Articular chondrocyte of knee joint (primary cell): ENCODE data around the gene SACS. TPM values are rescaled to one million over a fixed set of nuclear protein-coding genes. Genes with fewer than 3 reads are reported as not detected.

Experiments used
- total RNA-seq: library from RNA; depleted of rRNA; stranded (reverse); fragments of >200 nt; gene quantifications from 2 replicates; pipeline ENCODE4 v1.2.3, GENCODE V29; 2012

The SACS gene, protein sequence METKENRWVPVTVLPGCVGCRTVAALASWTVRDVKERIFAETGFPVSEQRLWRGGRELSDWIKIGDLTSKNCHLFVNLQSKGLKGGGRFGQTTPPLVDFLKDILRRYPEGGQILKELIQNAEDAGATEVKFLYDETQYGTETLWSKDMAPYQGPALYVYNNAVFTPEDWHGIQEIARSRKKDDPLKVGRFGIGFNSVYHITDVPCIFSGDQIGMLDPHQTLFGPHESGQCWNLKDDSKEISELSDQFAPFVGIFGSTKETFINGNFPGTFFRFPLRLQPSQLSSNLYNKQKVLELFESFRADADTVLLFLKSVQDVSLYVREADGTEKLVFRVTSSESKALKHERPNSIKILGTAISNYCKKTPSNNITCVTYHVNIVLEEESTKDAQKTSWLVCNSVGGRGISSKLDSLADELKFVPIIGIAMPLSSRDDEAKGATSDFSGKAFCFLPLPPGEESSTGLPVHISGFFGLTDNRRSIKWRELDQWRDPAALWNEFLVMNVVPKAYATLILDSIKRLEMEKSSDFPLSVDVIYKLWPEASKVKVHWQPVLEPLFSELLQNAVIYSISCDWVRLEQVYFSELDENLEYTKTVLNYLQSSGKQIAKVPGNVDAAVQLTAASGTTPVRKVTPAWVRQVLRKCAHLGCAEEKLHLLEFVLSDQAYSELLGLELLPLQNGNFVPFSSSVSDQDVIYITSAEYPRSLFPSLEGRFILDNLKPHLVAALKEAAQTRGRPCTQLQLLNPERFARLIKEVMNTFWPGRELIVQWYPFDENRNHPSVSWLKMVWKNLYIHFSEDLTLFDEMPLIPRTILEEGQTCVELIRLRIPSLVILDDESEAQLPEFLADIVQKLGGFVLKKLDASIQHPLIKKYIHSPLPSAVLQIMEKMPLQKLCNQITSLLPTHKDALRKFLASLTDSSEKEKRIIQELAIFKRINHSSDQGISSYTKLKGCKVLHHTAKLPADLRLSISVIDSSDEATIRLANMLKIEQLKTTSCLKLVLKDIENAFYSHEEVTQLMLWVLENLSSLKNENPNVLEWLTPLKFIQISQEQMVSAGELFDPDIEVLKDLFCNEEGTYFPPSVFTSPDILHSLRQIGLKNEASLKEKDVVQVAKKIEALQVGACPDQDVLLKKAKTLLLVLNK (N-terminal part only)
- total RNA-seq = 68.7 and 78.3 TPM in 2 replicates

DNA sequence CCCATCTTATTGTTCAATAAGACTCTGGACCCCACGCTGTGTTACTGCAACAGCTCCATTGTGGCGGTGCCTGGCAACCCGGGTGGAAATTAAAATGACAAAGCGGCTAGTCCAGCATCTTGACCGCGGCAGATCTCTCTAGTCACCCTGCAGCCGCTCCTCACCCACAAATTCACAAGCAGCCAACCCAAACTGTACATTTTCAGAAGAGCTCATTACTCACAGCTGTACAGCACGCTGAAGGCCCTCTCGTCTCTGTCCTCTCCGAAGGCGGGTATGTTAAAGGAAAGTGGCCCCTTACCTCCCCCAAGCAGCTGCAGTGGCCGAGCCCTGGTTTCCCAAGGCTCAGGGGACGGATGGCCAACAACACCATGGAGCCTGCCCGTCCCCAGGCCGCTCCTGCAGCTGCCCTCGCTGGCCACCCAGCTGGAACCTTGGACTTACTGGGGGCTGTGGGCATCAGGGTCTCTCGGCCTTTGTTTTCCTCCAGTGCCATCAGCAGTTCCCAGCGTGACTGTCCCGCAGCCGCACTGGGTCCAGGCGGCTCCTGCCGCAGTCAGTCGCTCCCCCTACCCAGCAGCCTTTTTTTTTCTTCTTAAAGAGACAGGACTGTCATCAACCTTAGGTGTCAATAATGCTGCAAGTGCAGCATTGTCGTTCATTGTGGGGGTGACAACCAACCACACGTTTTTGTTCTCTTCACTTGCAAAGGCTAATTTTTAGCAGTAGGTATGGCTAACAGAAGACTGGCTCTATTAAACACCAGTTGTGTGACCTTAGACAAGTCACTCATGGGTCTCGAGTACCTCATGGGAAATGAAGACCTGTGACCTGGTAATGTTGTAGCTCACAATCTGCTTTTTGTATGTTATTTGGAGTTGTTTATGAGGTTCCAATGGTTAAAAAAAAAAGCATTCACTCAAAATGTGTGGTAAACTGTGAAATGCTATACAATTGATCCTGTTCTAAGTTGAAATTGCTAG lies at the start of gene SACS:
Gene SACS, minus strand, starts transcription at position 532 of the 983 bp plus-strand sequence. CDS start 22,463 bp downstream, outside the sequence.

Other genes with a start within 250 kb of the SACS start
- gene TNFRSF19, start 136.7 kb upstream of the SACS start, total RNA-seq = 2.0 and 7.5 TPM in 2 replicates